ENCODE measurements around the gene C10orf67.
"Not testable (repeated sequence)": the region's sequence is repeated elsewhere in the genome, so short reads cannot be mapped to it uniquely, and the experiment has no call there.

C10orf67 gene

DNA sequence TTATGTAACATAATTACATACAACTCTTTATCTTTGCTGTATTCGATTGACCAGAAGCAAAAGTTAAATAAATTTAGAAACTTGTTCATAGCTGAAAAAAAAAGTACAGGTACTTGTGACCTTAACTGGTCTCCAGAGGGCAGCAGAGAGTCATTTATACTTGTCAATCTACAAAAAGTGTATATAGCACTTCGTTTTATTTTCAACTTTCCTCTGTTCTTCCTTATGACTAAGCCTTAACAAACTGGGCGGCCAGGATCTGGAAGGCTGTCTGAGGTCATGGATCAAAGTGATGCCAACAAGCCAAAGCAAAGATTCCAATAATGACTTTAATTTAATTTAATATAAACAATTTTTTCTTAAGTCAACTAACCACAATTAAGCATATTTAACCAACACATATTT, 29.8 kb downstream of the C10orf67 start:
- no peak overlapping the region for H3K4me3 ChIP-seq (ENCODE audit: insufficient read depth, low read length, poor library complexity, severe bottlenecking)
- H3K27ac ChIP-seq (ENCODE audit: low read depth, low read length) = no peak overlapping the region

DNA sequence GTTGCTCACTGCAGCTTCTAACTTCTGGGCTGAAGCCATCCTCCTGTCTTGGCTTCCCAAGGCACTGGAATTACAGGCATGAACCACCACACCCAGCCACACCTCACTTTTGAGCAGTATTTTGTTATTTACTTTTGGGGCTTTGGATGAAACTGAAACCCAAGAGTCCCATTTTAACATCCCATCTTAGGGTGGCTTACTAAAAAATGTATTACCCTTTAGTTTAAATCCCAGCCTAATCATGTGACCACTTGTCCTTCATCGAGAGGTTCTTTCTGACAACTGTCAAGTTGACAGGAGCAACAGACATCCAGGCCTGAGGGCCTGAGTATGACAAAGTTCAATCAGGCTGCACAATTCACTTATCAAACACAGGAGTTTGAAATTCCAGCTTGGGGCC, 33.6 kb downstream of the C10orf67 start:
- Histone ChIP-seq H3K27ac (ENCODE audit: low read depth, low read length) (no peak overlapping the region), H3K79me2 (ENCODE audit: insufficient read depth, low read length) (no peaks in the 10 kb centered on the region), H3K9ac (ENCODE audit: low read length) (no peak overlapping the region), H3K4me2 (ENCODE audit: low read depth, low read length, poor library complexity, severe bottlenecking) (no peak overlapping the region), H3K27me3 (ENCODE audit: low read length) (no peaks in the 10 kb centered on the region), H3K9me3 (ENCODE audit: insufficient read depth, low read length) (no peaks in the 10 kb centered on the region), H3K4me3 (ENCODE audit: insufficient read depth, low read length, poor library complexity, severe bottlenecking) (no peak overlapping the region), H3K9me2 (replicated peaks; ENCODE audit: insufficient read depth, low read length) (no peaks in the 10 kb centered on the region), H4K20me1 (ENCODE audit: low read depth, low read length) (no peaks in the 10 kb centered on the region), H2AFZ (ENCODE audit: low read depth, low read length, severe bottlenecking) (no peak overlapping the region), H3K36me3 (ENCODE audit: low read length) (no peaks in the 10 kb centered on the region), H3F3A (ENCODE audit: insufficient read depth) (no peaks in the 10 kb centered on the region)
- no peak for TF ChIP-seq EZH2phosphoT487 (conservative IDR thresholded peaks at IDR 0.05; ENCODE audit: low read length)
- TF ChIP-seq, protein P1, sequence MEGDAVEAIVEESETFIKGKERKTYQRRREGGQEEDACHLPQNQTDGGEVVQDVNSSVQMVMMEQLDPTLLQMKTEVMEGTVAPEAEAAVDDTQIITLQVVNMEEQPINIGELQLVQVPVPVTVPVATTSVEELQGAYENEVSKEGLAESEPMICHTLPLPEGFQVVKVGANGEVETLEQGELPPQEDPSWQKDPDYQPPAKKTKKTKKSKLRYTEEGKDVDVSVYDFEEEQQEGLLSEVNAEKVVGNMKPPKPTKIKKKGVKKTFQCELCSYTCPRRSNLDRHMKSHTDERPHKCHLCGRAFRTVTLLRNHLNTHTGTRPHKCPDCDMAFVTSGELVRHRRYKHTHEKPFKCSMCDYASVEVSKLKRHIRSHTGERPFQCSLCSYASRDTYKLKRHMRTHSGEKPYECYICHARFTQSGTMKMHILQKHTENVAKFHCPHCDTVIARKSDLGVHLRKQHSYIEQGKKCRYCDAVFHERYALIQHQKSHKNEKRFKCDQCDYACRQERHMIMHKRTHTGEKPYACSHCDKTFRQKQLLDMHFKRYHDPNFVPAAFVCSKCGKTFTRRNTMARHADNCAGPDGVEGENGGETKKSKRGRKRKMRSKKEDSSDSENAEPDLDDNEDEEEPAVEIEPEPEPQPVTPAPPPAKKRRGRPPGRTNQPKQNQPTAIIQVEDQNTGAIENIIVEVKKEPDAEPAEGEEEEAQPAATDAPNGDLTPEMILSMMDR (IDR thresholded peaks at IDR 0.05; ENCODE audit: insufficient read depth, low read length, poor library complexity, severe bottlenecking) = no peak

More for the DNA sequence above, 29.8 kb downstream of the C10orf67 start:
- no peaks in the 10 kb centered on the region for H3K27me3 ChIP-seq (ENCODE audit: low read length)
- H3K36me3 ChIP-seq (ENCODE audit: low read length) = no peaks in the 10 kb centered on the region
- no peaks in the 10 kb centered on the region for H4K20me1 ChIP-seq (ENCODE audit: low read depth, low read length)
- no peaks in the 10 kb centered on the region for H3K9me2 ChIP-seq (replicated peaks; ENCODE audit: insufficient read depth, low read length)
- H2AFZ ChIP-seq (ENCODE audit: low read depth, low read length, severe bottlenecking) = no peak overlapping the region
- H3K9me3 ChIP-seq (ENCODE audit: insufficient read depth, low read length) = peaks cover 11% of the 10 kb centered on the region; the same call in 1 of the 2 replicates
- H3K4me2 ChIP-seq (ENCODE audit: low read depth, low read length, poor library complexity, severe bottlenecking) = no peak overlapping the region
- no peak overlapping the region for H3K9ac ChIP-seq (ENCODE audit: low read length)
- no peaks in the 10 kb centered on the region for H3K79me2 ChIP-seq (ENCODE audit: insufficient read depth, low read length)
- no peak for TF ChIP-seq EZH2phosphoT487 (conservative IDR thresholded peaks at IDR 0.05; ENCODE audit: low read length)
- TF ChIP-seq, protein P1 (IDR thresholded peaks at IDR 0.05; ENCODE audit: insufficient read depth, low read length, poor library complexity, severe bottlenecking) = peak; percentile 61
- H3F3A ChIP-seq (ENCODE audit: insufficient read depth) = no peaks in the 10 kb centered on the region

DNA sequence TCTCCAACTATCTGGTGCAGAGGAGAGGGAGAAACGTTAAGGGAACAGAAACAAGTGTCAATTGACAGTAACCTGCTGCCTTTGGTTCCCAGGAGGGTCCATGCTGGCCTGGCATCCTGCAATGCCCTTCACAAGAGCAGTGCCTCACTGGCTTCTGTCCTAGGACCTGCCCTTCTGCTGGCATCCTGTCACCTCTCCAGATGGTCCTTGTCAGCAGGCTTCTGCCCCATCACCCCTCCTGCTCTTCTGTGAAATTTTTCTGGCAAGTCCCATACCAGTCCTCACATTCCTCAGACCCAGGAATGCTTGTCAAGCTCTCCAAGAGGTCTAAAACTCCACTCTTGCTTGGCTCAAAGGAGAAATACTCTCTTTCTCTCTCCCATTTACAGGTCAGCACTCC, 34.2 kb downstream of the C10orf67 start:
- H3K4me2 ChIP-seq (ENCODE audit: low read depth, low read length, poor library complexity, severe bottlenecking) = no peak overlapping the region
- no peaks in the 10 kb centered on the region for H3K9me2 ChIP-seq (replicated peaks; ENCODE audit: insufficient read depth, low read length)
- no peaks in the 10 kb centered on the region for H4K20me1 ChIP-seq (ENCODE audit: low read depth, low read length)
- no peaks in the 10 kb centered on the region for H3F3A ChIP-seq (ENCODE audit: insufficient read depth)
- TF ChIP-seq EZH2phosphoT487 (conservative IDR thresholded peaks at IDR 0.05; ENCODE audit: low read length) = no peak
- TF ChIP-seq, protein P1 (IDR thresholded peaks at IDR 0.05; ENCODE audit: insufficient read depth, low read length, poor library complexity, severe bottlenecking) = no peak
- no peaks in the 10 kb centered on the region for H3K27me3 ChIP-seq (ENCODE audit: low read length)
- H3K4me3 ChIP-seq (ENCODE audit: insufficient read depth, low read length, poor library complexity, severe bottlenecking) = no peak overlapping the region
- no peak overlapping the region for H2AFZ ChIP-seq (ENCODE audit: low read depth, low read length, severe bottlenecking)
- no peaks in the 10 kb centered on the region for H3K9me3 ChIP-seq (ENCODE audit: insufficient read depth, low read length)
- no peaks in the 10 kb centered on the region for H3K79me2 ChIP-seq (ENCODE audit: insufficient read depth, low read length)
- no peaks in the 10 kb centered on the region for H3K36me3 ChIP-seq (ENCODE audit: low read length)
- no peak overlapping the region for H3K9ac ChIP-seq (ENCODE audit: low read length)
- H3K27ac ChIP-seq (ENCODE audit: low read depth, low read length) = no peak overlapping the region

DNA sequence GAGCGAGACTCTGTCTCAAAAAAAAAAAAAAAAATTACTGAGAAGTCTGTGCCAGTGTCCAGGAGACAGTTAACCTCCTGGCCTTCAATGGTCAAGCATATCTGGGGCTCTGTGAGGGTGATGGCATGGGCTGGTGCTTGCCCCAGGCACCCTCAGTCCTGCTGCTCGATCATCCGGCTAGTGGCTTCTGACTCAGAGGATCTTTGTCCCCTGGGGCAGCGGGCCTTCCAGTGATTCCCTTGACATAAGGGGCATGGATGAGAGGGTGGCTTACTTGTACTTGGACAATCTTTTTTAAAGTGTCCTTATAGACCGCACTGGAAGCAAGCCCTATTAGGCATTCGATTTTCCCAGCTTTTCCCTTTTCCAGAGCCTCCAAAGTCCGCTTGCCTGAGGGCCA, 44.6 kb downstream of the C10orf67 start:
- not testable (repeated sequence) for H3K9me3 ChIP-seq (ENCODE audit: insufficient read depth, low read length); H3K4me3 ChIP-seq (ENCODE audit: insufficient read depth, low read length, poor library complexity, severe bottlenecking); H3K4me2 ChIP-seq (ENCODE audit: low read depth, low read length, poor library complexity, severe bottlenecking); H3K36me3 ChIP-seq (ENCODE audit: low read length); H3K9ac ChIP-seq (ENCODE audit: low read length); H3K79me2 ChIP-seq (ENCODE audit: insufficient read depth, low read length); H3K27ac ChIP-seq (ENCODE audit: low read depth, low read length); H4K20me1 ChIP-seq (ENCODE audit: low read depth, low read length); H2AFZ ChIP-seq (ENCODE audit: low read depth, low read length, severe bottlenecking); H3F3A ChIP-seq (ENCODE audit: insufficient read depth); H3K27me3 ChIP-seq (ENCODE audit: low read length); H3K9me2 ChIP-seq (replicated peaks; ENCODE audit: insufficient read depth, low read length)
